Activated naive CD8-positive, alpha-beta T cell treated with anti-CD3 and anti-CD28 coated beads, Interleukin-2, amount 50 U/mL, for 24 hours (primary cell): ENCODE results near the gene TKTL1.
A peak's percentile ranks its signal among the peaks of the same experiment; 100 is the strongest.

Experiments
- ATAC-seq: fragments of 150-1000 bp; cut with Tn5 transposase; one replicate; pipeline ENCODE4 v1.10.0; 2021
- DNase-seq: peaks from one replicate; pipeline ENCODE4 v3.0.0; 2021
- H3K27ac Mint-ChIP-seq: one replicate; pipeline ENCODE4 v1.8.0; 2021; ENCODE audit warnings: mild to moderate bottlenecking, mixed read lengths
- H3K27me3 Mint-ChIP-seq: one replicate; pipeline ENCODE4 v1.8.0; 2021; ENCODE audit warnings: mixed read lengths
- H3K36me3 Mint-ChIP-seq: one replicate; pipeline ENCODE4 v1.8.0; 2021; ENCODE audit warnings: low read depth, mixed read lengths
- H3K4me1 Mint-ChIP-seq: one replicate; pipeline ENCODE4 v1.8.0; 2021; ENCODE audit warnings: mixed read lengths
- H3K4me3 Mint-ChIP-seq: one replicate; pipeline ENCODE4 v1.8.0; 2021; ENCODE audit warnings: mild to moderate bottlenecking, moderate library complexity, mixed read lengths
- H3K9me3 Mint-ChIP-seq: one replicate; pipeline ENCODE4 v1.8.0; 2021; ENCODE audit warnings: mixed read lengths

Gene TKTL1

GRCh38 chrX:154379569-154379951 is 84.0 kb downstream of the TKTL1 start:
- ATAC-seq (no peak), DNase-seq (no peak)
- H3K4me1 Mint-ChIP-seq = peaks cover 27% of the 10 kb centered on the region
- peak overlapping the region; percentile 88 for H3K4me3 Mint-ChIP-seq
- no peaks in the 10 kb centered on the region for H3K9me3 Mint-ChIP-seq
- peak overlapping the region; percentile 92 for H3K27ac Mint-ChIP-seq
- H3K27me3 Mint-ChIP-seq = no peaks in the 10 kb centered on the region
- H3K36me3 Mint-ChIP-seq = peaks cover 11% of the 10 kb centered on the region
